DMS79 treated with DMSO at 0.1 percent for 48 hours (cell line): Measurements from ENCODE around the gene COX6A2.
A peak's percentile ranks its signal among the peaks of the same experiment; 100 is the strongest.
"Not testable (repeated sequence)": the region's sequence is repeated elsewhere in the genome, so short reads cannot be mapped to it uniquely, and the experiment has no call there.

ENCODE experiments used
- DNase-seq: peaks from one replicate; lab custom pipeline; 2025; lab: John Stamatoyannopoulos, UW

COX6A2 gene

DNA sequence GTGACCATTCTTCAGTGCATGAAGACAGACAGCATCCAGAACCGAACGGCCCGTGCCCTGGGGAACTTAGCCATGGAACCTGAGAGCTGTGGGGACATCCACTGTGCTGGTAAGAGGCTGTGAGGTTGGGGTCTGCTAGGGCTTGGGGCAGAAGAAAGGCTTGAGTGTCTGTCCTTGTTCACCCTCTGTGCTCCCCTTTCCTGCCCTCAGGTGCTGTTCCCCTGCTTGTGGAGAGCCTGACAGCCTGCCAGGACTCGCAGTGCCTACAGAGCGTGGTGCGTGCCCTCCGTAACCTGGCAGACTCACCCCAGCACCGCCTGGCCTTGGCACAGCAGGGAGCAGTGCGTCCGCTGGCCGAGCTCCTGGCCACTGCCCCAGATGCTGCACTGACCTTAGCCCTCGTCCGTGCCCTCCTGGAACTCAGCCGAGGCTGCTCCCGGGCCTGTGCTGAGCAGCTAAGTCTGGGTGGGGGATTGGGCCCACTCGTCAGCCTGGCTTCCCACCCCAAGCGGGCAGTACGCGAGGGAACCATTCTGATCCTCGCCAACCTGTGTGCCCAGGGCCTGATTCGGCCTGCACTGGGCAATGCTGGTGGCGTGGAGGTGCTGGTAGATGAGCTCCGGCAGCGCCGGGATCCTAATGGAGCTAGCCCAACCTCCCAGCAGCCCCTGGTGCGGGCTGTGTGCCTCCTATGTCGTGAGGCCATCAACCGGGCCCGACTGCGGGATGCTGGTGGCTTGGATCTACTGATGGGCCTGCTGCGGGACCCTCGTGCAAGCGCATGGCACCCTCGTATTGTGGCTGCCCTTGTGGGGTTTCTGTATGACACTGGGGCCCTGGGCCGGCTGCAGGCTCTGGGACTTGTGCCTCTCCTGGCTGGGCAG, 34.0 kb upstream of the COX6A2 start:
- no peak for DNase-seq

DNA sequence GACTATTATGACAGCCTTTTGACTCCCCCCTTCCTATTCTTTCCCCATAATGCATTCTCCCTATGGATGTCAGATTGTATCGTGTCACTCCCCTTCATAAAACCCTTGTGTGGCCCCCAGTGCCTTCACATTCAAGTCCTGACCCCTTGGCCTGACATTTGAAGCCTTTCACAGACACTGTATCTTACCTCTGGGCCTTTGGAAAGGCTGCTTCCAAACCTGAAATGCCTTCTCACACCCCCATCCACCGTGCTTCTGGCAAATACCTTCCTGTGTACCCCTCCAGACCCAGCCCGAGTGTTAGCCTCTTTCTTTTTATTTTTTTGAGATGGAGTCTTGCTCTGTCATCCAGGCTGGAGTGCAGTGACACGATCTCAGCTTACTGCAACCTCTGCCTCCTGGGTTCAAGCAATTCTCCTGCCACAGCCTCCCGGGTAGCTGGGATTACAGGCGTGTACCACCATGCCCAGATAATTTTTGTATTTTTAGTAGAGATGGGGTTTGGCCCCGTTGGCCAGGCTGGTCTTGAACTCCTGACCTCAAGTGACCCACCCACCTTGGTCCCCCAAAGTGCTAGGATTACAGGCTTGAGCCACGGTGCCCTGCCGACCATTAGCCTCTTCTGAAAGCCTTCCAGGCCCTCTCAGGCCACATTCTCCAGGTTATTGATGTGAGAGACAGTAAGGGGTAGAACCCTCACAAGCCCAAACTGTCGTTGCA, 33.2 kb upstream of the COX6A2 start:
- DNase-seq = no peak

DNA sequence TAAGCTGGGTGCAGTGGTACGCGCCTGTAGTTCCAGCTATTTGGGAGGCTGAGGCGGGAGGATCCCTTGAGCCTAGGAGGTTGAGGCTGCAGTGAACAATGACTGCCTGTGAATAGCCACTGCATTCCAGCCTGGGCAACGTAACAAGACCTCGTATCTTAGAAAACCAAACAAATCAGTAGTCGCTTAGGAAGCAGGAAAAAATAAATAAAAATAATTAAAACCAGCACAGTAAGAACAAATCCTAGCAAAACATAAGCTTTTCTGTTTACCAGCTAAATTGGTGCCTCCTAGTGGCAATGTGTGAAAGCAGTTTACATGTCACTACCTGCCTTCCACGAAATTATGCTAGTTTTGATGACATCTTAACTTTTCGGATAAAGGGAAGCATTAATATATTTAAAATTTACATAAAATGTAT, 32.4 kb upstream of the COX6A2 start:
- peak; percentile 18 for DNase-seq

DNA sequence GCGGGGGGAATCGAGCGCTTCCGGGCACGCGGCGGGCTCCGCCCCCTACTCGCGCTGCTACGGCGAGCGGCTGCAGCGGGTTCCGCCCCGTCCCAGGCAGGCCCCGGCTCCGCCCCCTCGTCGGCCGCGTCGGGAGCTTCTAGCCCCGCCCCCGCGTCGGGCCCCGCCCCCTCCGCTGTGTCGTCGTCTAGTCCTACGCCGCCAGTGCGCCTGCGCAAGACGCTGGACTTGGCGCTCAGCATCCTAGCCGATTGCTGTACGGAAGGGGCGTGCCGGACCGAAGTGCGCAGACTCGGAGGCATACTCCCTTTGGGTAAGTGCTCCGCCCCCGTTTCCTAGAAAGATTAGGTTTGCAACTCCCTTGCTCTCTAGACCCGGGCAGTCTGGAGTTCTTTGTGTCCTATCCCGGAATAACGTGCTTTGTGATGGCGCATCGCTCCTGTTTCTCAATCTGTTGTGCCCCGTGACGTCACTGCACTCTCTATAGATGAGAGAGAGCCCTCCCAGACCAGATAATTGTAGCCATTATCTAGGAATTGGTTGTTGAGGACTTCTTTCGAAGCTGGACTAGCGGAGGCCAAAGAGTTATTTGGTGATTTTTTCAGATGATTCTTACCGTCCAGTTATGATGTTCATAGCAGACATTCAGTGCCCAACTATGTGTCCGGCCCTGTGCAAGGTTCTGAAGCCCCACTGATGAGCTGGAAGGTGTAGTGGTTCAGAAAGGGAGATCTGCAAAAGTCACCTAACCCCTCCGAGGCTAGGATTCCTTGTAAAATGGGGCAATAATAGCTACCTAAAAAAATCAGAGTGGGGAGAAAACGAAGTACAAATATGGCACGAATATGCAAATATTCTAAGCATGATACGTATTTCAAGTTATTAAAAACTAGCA, 31.8 kb upstream of the COX6A2 start:
- DNase-seq = peak; percentile 97

DNA sequence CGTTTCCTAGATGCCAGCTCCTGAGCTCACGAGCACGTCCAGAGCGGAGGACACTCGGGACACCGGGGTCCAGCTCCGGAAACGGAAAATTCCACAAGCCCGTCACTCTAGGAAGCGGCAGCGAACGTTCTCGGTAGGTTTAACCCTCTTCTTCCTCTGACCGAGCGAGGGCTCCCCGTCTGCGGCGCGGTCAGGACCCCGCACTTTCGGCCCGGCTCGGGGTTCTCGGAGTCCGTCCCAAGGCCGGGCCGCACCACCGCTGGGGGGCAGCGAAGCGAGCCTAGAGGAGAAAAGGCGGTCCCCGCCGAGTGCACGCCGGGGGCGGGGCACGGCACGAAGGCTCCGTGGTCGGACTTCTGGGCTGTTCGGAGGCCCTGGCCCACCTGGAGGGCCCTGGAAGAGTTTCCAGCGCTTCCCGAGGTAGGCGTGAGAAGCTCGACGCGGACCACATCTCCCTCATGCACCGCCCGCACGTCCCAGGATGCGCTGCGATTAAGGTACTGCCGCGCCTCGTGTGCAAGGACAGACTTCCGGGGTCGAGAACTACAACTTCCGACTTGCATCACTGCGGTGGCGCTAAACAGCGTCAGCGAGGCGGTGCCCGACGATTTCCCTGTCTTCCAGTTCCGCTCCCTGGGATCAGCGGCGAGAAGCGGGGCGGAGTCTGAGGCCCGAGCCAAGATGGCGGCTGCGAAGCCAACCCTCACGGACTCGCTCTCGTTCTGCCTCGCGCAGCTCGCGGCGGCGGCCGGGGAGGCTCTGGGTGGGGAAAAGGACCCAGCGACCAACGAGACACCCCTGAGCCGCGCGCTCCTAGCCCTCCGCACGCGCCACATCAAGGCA, 30.9 kb upstream of the COX6A2 start, which contains the start of gene ARMC5:
TSS of gene ARMC5 (plus strand) at position 658 of the 843 bp plus-strand sequence. CDS start at position 682, 24 bp downstream.
- peak; percentile 94 for DNase-seq

DNA sequence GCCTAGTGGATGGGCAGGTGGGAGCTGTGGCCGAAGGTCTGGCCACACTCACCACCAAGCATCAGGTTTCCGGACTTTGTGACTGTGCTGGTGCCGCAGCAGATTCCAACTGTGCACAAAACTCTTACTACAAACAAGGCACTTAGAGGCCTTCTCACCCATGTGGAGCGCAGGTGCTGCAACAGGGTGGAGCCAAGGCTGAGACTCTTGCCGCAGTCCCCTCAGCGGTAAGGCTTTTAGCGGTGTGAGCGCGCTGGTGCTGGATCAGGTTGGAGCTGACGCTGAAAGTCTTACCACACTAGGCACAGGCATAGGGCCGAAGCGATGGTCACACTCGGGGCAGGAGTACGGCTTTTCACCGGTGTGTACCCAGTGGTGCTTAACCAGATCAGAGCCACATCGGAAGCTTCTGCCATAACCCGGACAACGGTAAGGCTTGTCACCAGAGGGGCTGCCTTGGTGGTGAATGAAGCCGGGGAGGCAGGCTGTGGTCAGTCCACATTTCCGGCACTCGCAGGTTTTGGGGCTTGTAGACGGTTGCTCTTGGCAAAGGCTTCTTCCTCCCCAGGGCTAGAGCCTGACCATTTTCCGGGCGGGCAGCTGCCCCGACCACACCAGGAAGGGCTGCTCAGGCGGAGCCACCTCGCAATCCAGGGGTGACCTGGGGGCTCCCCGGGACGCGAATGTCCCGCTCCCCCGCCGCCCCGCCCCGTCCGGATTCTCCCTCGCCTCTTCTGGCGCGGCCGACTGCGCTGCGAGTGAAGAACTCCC, 30.1 kb upstream of the COX6A2 start:
- DNase-seq = peak; percentile 69

DNA sequence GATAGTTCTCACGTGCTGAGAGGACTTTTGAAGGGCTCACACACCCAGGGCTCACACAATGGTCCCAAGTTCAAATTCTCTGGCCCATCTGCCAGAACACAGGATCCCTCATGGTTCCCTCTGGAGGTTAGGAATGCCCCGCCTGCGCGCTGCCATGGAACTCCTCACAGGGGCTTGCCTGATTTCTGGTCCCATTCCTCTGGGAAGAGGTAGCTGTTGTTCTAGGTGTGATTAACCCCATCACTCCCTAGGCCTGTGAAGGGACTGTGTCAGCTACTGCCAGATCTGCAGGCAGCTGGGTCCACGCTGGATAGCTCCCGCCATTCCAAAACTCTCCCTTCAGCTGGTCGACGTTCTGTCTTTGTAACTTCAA, 28.8 kb upstream of the COX6A2 start:
- DNase-seq = no peak

DNA sequence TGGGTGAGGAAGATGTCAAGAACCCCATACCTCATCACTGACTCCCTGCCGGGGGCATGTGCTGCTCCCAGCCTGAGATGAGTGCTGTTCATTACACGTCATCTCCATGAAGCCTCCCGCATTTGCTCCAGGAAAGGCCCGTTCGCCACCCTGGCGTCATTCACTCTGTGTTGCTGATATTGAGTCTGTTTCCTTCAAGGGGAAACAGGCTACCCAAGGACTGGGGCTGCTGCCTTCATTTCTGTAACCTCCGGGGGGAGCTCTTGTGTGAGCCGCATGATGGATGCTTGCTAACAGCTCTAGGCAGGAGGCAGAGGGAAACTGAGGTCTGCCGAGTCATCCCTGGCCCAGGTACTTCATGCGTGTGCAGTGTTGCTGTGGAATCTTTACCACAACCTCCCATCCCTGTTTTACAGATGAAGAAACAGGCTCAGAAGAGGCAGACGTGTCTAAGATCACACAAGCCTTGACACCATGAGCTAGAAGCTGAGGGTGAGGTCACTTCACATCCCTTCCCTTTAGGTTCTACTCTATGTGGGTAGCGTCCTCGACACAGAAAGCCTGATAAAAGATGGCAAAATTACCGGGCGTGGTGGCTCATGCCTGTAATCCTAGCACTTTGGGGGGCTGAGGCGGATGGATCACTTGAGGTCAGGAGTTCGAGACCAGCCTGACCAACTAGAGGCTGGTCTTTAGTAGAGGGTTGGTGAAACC, 27.6 kb upstream of the COX6A2 start:
- no peak for DNase-seq

DNA sequence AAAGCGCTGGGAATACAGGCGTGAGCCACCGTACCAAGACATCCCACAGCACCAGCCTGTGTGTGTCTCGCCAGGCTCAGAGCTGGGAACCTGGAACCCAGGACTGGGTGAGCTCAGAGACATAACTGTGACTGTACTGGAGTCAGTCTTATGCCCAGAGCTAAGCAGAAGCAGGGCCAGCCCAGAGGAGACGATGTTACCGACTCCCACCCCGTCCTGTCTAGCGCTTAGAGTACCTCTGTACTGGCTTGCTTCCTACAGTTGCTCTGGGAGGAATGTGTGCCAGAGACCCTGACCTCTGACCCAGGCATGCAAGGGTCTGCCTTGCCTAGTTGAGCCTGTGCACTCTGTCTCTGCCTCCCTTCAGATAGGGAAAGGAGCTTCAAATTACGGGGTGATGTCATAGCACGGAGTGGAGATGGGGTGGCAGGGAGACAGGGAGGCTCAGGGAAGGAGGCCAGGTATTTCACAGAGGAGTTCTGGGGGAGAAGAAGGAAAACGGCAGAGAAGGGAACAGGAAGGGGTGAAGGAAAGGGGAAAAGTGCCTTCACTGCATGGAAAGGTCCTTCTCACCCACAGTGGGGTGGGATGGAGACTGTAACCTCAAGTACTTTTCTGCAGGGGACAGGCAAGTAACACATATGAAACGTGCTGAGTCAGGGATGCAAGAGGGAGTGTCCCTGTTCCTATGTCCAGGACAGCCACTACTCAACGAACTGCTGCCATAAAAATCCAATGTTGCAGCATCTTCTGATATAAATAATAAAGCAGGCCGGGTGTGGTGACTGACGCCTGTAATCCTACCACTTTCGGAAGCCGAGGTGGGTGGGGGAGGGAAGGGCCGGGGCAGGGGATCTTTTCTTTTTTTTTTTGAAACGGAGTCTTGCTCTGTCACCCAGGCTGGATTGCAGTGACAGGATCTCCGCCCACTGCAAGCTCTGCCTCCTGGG, 25.4 kb upstream of the COX6A2 start:
- no peak for DNase-seq

DNA sequence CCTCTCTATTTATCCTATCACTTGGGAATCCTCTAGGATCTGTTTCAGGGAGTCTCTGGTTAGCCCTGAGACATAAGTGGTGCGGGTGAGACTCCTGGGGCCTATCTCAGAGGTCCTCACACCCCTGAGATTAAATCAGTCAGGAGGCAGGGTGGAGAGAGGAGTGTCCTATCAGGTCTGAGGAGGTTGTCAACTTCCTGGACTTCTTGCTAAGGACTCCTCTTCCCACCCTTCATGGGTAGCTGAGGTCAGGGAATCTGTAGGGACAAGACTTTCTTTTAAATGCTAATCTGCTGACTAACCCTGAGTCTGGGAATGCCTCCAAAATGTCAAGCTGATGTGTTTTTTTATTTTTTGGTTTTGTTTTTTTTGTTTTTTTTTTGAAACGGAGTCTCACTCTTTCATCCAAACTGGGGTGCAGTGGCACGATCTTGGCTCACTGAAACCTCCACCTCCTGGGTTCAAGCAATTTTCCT, 24.5 kb upstream of the COX6A2 start:
- DNase-seq = no peak

DNA sequence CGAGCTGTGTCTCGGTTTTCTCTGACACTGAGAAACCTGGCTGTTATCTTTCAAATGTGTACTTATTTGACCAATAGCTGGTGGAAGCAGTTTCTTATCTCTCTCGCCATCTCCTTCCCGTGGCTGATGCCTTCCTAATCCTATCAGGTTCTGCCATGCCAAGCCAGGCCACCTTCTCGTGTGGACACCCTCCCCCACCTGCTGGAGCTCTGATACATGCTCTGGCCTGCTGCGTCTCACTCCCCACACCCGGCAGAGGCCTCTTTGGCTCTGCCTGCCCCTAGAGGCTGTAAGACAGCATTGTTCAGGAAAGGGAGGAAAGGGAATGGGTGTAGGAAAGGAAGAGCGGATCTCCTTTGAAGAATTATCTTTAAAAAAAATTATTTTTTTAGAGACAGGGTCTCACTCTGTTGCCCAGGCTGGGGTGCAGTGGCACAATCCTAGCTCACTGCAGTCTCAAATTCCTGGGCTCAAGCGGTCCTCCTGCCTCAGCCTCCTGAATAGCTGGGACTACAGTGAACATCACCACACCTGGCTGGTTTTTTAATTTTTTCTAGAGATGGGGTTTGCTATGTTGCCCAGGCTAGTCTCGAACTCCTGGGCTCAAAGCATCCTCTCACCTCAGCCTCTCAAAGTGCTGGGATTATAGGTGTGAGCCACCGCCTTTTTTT, 23.7 kb upstream of the COX6A2 start:
- DNase-seq = peak; percentile 6

DNA sequence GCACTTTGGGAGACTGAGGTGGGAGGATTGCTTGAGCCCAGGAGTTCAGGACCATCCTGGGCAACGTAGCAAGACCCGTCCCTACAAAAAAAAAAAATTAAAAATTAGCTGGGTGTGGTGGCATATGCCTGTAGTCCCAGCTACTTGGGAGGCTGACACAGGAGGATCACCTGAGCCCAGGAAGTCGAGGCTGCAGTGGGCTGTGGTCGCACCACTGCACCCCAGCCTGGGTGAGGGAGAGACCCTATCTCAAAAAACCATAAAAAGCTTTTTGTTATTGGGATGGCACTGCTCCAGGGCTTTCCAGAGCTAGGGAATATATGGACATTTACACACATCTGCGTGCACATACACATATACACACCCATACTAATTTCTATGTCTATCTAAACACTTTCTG, 23.0 kb upstream of the COX6A2 start:
- DNase-seq = no peak

DNA sequence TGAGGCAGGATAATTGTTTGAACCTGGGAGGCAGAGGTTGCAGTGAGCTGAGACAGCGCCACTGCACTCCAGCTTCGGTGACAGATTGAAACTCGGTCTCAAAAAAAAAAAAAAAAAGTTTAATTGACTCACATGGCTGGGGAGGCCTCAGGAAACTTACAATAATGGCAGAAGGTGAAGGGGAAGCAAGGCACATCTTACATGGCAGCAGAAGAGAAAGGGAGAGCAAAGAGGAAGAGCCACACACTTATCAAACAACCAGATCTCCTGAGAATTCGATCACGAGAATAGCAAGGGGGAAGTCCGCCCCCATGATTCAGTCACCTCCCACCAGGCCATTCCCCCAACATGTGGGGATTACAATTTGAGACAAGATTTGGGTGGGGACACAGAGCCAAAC, 17.8 kb upstream of the COX6A2 start:
- not testable (repeated sequence) for DNase-seq

DNA sequence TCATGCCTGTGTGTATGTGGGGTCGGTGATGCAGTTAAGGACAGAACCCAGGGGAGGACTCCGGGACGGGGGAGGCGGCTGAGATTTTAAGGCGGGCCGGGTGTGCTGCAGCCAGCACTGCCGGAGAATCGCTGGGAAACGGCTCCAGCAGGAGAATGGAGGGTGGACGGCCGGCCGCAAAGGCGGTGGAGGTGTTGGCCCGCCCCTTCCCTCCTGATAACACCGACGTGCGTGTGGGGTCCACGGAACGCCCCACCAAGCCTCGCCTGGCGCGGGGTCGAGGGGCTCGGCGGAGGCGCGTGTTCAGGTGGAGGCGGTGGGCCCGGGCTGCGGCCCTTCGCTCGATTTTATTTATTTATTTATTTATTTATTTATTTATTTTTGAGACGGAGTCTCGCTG, 13.8 kb upstream of the COX6A2 start:
- no peak for DNase-seq

DNA sequence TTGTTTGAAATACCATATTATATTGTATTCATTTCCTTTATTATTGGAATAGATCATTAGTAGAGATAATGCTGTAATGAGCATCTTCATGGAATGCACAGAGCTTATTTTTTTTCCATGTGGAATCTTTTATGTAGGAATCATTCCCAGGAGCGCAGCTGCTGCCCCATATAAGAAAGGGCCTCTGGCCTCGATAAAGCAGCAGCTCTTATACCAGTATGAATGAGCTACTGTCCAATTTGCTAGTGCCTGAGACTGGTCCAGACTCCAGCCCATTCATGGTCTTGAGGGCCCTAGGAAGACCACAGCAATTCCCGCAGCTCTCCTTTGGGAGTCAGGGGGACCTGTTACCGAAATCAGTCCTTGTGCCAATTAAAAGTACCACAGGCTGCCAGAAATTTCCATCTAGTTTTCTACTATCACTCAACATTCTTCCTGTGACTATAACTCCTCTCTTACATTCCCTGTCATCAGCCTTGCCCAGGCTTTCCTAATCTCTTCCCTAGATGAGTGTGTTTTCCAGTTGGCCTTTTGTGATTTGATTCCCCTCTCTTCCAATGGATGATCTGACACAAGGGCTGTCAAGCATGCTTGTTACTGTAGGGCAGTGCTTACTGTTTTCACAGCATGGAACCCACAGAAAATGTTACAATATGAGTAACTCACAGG, 12.5 kb upstream of the COX6A2 start:
- no peak for DNase-seq

DNA sequence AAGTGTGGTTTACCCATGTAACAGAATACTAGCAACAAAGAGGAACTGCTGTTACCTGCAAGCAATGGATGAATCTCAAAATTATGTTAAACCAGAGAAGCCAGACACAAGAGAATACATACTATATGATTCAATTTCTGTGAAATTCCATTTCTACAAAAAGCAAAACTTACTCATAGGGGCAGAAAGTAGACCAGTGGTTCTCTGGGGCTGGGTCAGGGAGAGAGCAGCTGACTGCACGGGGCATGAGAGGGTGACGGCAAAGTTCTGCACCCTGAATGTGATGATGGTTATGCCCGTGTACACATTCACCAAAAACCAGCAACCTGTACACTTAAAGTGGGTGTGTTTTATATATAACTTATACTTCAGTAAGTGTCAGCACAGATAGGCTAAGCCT, 11.4 kb upstream of the COX6A2 start:
- no peak for DNase-seq

DNA sequence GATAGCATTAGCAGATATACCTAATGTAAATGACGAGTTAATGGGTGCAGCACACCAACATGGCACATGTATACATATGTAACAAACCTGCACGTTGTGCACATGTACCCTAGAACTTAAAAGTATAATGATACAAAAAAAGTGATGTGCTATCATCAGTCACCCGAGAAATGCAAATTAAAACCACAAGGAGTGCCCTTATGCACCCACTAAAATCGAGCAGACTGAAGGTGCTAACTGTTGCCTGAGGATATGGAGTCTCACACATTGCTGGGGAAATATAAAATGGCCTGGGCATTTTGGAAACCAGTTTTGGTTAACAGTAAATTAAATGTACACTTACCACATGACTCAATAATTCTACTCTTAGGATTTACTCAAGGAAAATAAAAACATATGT, 10.9 kb upstream of the COX6A2 start:
- DNase-seq = not testable (repeated sequence)
